Measurements from ENCODE around the gene GPR137B. TPM values are rescaled to one million over a fixed set of nuclear protein-coding genes. Genes with fewer than 3 reads are reported as not detected.

The GPR137B gene
- total and polyA plus RNA-seq, 2 of the 13 experiments (the other 11 are each of a cell fraction or from before 2014, with no cell fraction given): 0.31 to 0.41 TPM

GRCh38 chr1:236239092-236239585, 96.8 kb downstream of the GPR137B start:
- no peaks in the 10 kb centered on the region for H3K9me3 ChIP-seq (ENCODE audit: low read length)
- H3K27ac ChIP-seq (ENCODE audit: extremely low read length, insufficient read depth, low read length): no peak overlapping the region
- no peak overlapping the region for H3K9ac ChIP-seq (ENCODE audit: insufficient read depth, low read depth, low read length)
- intact Hi-C loops (cut with micrococcal nuclease; ENCODE audit: unreplicated experiment): no loop called here
- H3K36me3 ChIP-seq (replicated peaks in 1 of 2; ENCODE audit: control insufficient read depth in 1 of 2, insufficient read depth in 2 of 2, low read length in 2 of 2): no peaks in the 10 kb centered on the region
- no peaks in the 10 kb centered on the region; a peak in 1 of 5 replicates for H3K27me3 ChIP-seq (ENCODE audit: control insufficient read depth in 1 of 2, insufficient read depth in 2 of 2, low read length in 2 of 2)
- no peak overlapping the region for H3K4me2 ChIP-seq (ENCODE audit: low read depth, low read length)
- H2AFZ ChIP-seq (ENCODE audit: low read length): no peak overlapping the region
- in situ Hi-C loops (cut with HindIII; ENCODE audit: extremely low pct_ligation_motif_present, low pct_unique_long_range_greater_than_20kb): no loop called here
- no TSS peak for BruUV-seq (replicated peaks)
- DNase-seq (ENCODE audit: low spot score) (no peak), ATAC-seq (no peak), FAIRE-seq (no peak)
- CTCF ChIA-PET (ENCODE audit: low intra/inter-chr PET ratio, low total read pairs): no interaction called here
- no peaks in the 10 kb centered on the region for H3K4me1 ChIP-seq (ENCODE audit: insufficient read depth, low read length)
- no peak for TF ChIP-seq HDAC1 (CRISPR knock-in tag; IDR thresholded peaks at IDR 0.05)
- H3K4me3 ChIP-seq (replicated peaks in 1 of 3; ENCODE audit: insufficient read depth in 1 of 3, low read depth in 2 of 3, low read length in 3 of 3): no peak overlapping the region
- POLR2A ChIA-PET: no interaction called here
- 65% methylated on average over 1 of the region's 1 CpG for WGBS (ENCODE audit: low lambda C conversion rate)
- no peaks in the 10 kb centered on the region for H4K20me1 ChIP-seq (ENCODE audit: insufficient read depth, low read length)
- H3K79me2 ChIP-seq (ENCODE audit: insufficient read depth, low read length): no peaks in the 10 kb centered on the region

GRCh38 chr1:236240675-236241074, 98.3 kb downstream of the GPR137B start:
- H2AFZ ChIP-seq (ENCODE audit: low read length): no peak overlapping the region
- ATAC-seq: no peak
- no peak for FAIRE-seq
- H4K20me1 ChIP-seq (ENCODE audit: insufficient read depth, low read length): no peaks in the 10 kb centered on the region
- H3K27me3 ChIP-seq (ENCODE audit: control insufficient read depth in 1 of 2, insufficient read depth in 2 of 2, low read length in 2 of 2): no peaks in the 10 kb centered on the region; a peak in 1 of 5 replicates
- BruUV-seq (replicated peaks): no TSS peak
- DNase-seq (ENCODE audit: low spot score): no peak
- H3K9ac ChIP-seq (ENCODE audit: insufficient read depth, low read depth, low read length): no peak overlapping the region
- no peak overlapping the region for H3K4me3 ChIP-seq (replicated peaks in 1 of 3; ENCODE audit: insufficient read depth in 1 of 3, low read depth in 2 of 3, low read length in 3 of 3)
- POLR2A ChIA-PET: no interaction called here
- H3K79me2 ChIP-seq (ENCODE audit: insufficient read depth, low read length): no peaks in the 10 kb centered on the region
- H3K9me3 ChIP-seq (ENCODE audit: low read length): no peaks in the 10 kb centered on the region
- CTCF ChIA-PET (ENCODE audit: low intra/inter-chr PET ratio, low total read pairs): no interaction called here
- WGBS (ENCODE audit: low lambda C conversion rate): 86% methylated on average over 3 of the region's 3 CpGs
- in situ Hi-C loops (cut with HindIII; ENCODE audit: extremely low pct_ligation_motif_present, low pct_unique_long_range_greater_than_20kb) (no loop called here), intact Hi-C loops (cut with micrococcal nuclease; ENCODE audit: unreplicated experiment) (no loop called here)
- no peaks in the 10 kb centered on the region for H3K36me3 ChIP-seq (replicated peaks in 1 of 2; ENCODE audit: control insufficient read depth in 1 of 2, insufficient read depth in 2 of 2, low read length in 2 of 2)
- no peak overlapping the region for H3K27ac ChIP-seq (ENCODE audit: extremely low read length, insufficient read depth, low read length)
- no peak for TF ChIP-seq ATF4 (CRISPR knock-in tag; IDR thresholded peaks at IDR 0.05)
- no peak for TF ChIP-seq HDAC2 (CRISPR knock-in tag; IDR thresholded peaks at IDR 0.05)
- no peak for TF ChIP-seq SNRNP70 (IDR thresholded peaks at IDR 0.05; ENCODE audit: low read depth, low read length)
- no peak for TF ChIP-seq HINFP (CRISPR knock-in tag; IDR thresholded peaks at IDR 0.05; ENCODE audit: low read depth)
- H3K4me2 ChIP-seq (ENCODE audit: low read depth, low read length): no peak overlapping the region
- no peaks in the 10 kb centered on the region for H3K4me1 ChIP-seq (ENCODE audit: insufficient read depth, low read length)

All from HepG2 (cell line).